ENCODE measurements around the gene BCKDK. TPM values are rescaled to one million over a fixed set of nuclear protein-coding genes. Genes with fewer than 3 reads are reported as not detected.
"Not testable (repeated sequence)": the region's sequence is repeated elsewhere in the genome, so short reads cannot be mapped to it uniquely, and the experiment has no call there.

The BCKDK gene
- total RNA-seq, 1 donor from 2014 or later, result 44.9 TPM

DNA sequence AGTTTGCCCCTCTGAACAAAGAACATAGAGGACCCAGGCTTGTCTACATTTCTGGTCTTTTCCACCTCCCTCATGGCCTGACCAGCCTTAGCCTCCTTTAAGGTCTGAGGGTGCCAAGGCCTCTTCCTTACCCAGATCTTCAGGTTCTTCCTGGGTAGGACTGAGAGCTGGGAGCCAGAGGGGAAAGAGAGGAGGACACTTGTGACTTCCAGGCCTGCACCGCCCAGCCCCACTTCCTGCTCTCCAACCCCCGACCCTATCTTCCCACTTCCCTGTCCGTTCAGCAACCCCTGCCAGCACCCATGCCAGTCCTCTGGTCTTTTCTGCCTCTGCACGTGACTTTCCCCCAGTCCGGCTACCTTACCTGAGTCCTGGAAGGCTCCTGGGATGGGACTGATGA is 41.1 kb downstream of the BCKDK start:
- Histone ChIP-seq H3K36me3 (ENCODE audit: insufficient read depth, low read length) (no peaks in the 10 kb centered on the region), H3K4me1 (ENCODE audit: insufficient read depth, low read length) (no peaks in the 10 kb centered on the region), H3K4me3 (ENCODE audit: insufficient read depth, low read depth, low read length) (no peak overlapping the region), H4K20me1 (ENCODE audit: insufficient read depth, low read length) (no peaks in the 10 kb centered on the region), H3K27me3 (ENCODE audit: insufficient read depth, low read length) (peaks cover 30% of the 10 kb centered on the region), H3K27ac (ENCODE audit: low read depth, low read length) (no peak overlapping the region), H3K79me2 (ENCODE audit: insufficient read depth, low read length) (no peaks in the 10 kb centered on the region), H3K9me3 (ENCODE audit: insufficient read depth, low read depth, low read length) (no peaks in the 10 kb centered on the region), H3K4me2 (ENCODE audit: low read length) (no peak overlapping the region), H3K9ac (ENCODE audit: low read length) (no peak overlapping the region), H2AFZ (ENCODE audit: low read depth, low read length) (no peak overlapping the region)
- H3K36me3 Mint-ChIP-seq (ENCODE audit: low read depth, unreplicated experiment), result no peaks in the 10 kb centered on the region
- peaks cover 5% of the 10 kb centered on the region for H3K9me3 Mint-ChIP-seq (ENCODE audit: unreplicated experiment)
- TF ChIP-seq, protein P1, sequence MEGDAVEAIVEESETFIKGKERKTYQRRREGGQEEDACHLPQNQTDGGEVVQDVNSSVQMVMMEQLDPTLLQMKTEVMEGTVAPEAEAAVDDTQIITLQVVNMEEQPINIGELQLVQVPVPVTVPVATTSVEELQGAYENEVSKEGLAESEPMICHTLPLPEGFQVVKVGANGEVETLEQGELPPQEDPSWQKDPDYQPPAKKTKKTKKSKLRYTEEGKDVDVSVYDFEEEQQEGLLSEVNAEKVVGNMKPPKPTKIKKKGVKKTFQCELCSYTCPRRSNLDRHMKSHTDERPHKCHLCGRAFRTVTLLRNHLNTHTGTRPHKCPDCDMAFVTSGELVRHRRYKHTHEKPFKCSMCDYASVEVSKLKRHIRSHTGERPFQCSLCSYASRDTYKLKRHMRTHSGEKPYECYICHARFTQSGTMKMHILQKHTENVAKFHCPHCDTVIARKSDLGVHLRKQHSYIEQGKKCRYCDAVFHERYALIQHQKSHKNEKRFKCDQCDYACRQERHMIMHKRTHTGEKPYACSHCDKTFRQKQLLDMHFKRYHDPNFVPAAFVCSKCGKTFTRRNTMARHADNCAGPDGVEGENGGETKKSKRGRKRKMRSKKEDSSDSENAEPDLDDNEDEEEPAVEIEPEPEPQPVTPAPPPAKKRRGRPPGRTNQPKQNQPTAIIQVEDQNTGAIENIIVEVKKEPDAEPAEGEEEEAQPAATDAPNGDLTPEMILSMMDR (IDR thresholded peaks at IDR 0.05; ENCODE audit: insufficient read depth, low read depth, low read length), result no peak
- TF ChIP-seq EZH2 (IDR thresholded peaks at IDR 0.05; ENCODE audit: insufficient read depth, low read length), result no peak
- H3K4me3 Mint-ChIP-seq (ENCODE audit: unreplicated experiment), result no peak overlapping the region
- H3K27me3 Mint-ChIP-seq (ENCODE audit: low read depth, unreplicated experiment), result peaks cover 25% of the 10 kb centered on the region
- no peak for FAIRE-seq
- H3K4me1 Mint-ChIP-seq (ENCODE audit: low read depth, unreplicated experiment), result no peaks in the 10 kb centered on the region
- no peak for DNase-seq (ENCODE audit: low read depth)
- no peak overlapping the region for H3K27ac Mint-ChIP-seq (ENCODE audit: unreplicated experiment)

DNA sequence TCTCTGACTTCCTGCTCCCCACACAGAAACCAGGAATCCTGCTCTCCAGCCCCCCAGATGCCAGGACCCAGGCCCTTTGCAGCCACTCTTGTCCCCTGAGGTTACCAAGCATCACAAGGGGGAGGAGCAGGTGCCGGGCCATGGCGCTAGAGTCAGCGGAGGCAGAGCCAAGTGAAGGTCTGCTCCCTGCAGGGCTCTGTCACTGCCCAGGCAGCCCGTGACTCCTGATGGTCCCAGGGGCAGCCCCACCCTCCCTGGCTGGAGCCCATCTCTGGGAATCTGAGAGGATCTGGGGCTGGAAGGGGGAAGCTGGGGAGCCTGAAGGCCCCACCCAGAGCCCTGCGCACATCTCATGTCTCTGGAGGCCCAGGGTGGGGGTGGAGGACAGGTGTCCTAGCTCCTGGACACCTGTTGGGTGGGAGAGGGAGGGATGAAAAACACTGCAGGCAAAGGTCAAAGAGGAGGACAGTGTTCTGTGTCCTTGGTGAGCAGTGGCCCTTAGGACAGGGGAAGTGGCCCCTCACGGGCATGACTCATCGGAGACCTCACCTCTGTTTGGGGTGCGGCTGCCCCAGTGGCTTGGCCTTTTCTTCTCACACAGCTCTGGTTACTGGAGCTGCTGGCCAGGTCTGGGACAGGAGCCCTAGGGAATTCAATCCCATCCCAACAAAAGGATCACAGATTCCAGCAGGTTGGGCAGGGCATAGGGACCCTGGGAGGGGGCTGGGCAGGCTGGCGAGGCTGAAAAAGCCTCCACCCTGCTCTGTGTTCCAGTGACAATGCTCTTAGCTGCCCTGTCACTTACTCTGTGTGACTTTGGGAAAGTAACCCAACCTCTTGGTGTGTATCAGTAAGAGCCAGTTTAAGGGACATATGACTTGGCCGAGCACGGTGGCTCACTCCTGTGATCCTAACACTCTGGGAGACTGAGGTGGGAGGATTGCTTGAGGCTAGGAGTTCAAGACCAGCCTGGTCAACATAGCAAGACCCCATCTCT is 42.0 kb downstream of the BCKDK start, which contains the start of gene PRSS36:
Gene PRSS36 (minus strand): TSS at position 173 of the 997 bp plus-strand sequence. CDS start 31 bp downstream, at position 142.
- no peaks in the 10 kb centered on the region for H3K36me3 ChIP-seq (ENCODE audit: insufficient read depth, low read length)
- no peak within 1 kb of the TSS for H2AFZ ChIP-seq (ENCODE audit: low read depth, low read length)
- no peaks in the 10 kb centered on the region for H3K9me3 ChIP-seq (ENCODE audit: insufficient read depth, low read depth, low read length)
- H3K4me3 ChIP-seq (ENCODE audit: insufficient read depth, low read depth, low read length), result no peak within 1 kb of the TSS
- peaks cover 5% of the 10 kb centered on the region for H3K9me3 Mint-ChIP-seq (ENCODE audit: unreplicated experiment)
- H3K79me2 ChIP-seq (ENCODE audit: insufficient read depth, low read length), result no peaks in the 10 kb centered on the region
- no peak within 1 kb of the TSS for H3K4me3 Mint-ChIP-seq (ENCODE audit: unreplicated experiment)
- no peaks in the 10 kb centered on the region for H3K4me1 ChIP-seq (ENCODE audit: insufficient read depth, low read length)
- no peaks in the 10 kb centered on the region for H3K4me1 Mint-ChIP-seq (ENCODE audit: low read depth, unreplicated experiment)
- TF ChIP-seq EZH2 (IDR thresholded peaks at IDR 0.05; ENCODE audit: insufficient read depth, low read length), result no peak
- TF ChIP-seq, protein P1 (IDR thresholded peaks at IDR 0.05; ENCODE audit: insufficient read depth, low read depth, low read length), result no peak
- H3K4me2 ChIP-seq (ENCODE audit: low read length), result no peak within 1 kb of the TSS
- no peak for FAIRE-seq
- DNase-seq (ENCODE audit: low read depth), result no peak
- no peak within 1 kb of the TSS for H3K9ac ChIP-seq (ENCODE audit: low read length)
- no peak within 1 kb of the TSS for H3K27ac ChIP-seq (ENCODE audit: low read depth, low read length)
- H3K27me3 Mint-ChIP-seq (ENCODE audit: low read depth, unreplicated experiment), result peaks cover 25% of the 10 kb centered on the region
- no peaks in the 10 kb centered on the region for H3K36me3 Mint-ChIP-seq (ENCODE audit: low read depth, unreplicated experiment)
- peak within 1 kb of the TSS; percentile 34 for H3K27ac Mint-ChIP-seq (ENCODE audit: unreplicated experiment)
- H4K20me1 ChIP-seq (ENCODE audit: insufficient read depth, low read length), result no peaks in the 10 kb centered on the region
- peaks cover 31% of the 10 kb centered on the region for H3K27me3 ChIP-seq (ENCODE audit: insufficient read depth, low read length)

DNA sequence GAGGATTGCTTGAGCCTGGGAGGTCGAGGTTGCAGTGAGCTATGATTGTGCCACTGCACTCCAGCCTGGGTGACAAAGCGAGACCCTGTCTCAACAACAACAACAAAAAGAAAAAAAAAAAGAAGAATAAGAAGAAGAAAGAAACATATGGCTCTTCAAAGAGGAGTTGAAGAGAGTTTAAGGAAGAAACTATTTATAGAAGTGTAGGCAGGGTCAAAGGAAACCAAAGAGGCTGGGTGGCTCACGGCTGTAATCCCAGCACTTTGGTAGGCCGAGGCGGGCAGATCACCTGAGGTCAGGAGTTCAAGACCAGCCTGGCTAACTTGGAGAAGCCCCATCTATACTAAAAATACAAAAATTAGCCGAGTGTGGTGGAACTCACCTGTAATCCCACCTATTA is 42.8 kb downstream of the BCKDK start:
- FAIRE-seq; H3K36me3 Mint-ChIP-seq (ENCODE audit: low read depth, unreplicated experiment); H3K79me2 ChIP-seq (ENCODE audit: insufficient read depth, low read length); H3K36me3 ChIP-seq (ENCODE audit: insufficient read depth, low read length); H4K20me1 ChIP-seq (ENCODE audit: insufficient read depth, low read length); H3K4me3 ChIP-seq (ENCODE audit: insufficient read depth, low read depth, low read length); H3K27ac Mint-ChIP-seq (ENCODE audit: unreplicated experiment); H3K27ac ChIP-seq (ENCODE audit: low read depth, low read length); H3K4me1 ChIP-seq (ENCODE audit: insufficient read depth, low read length); DNase-seq (ENCODE audit: low read depth); H3K4me1 Mint-ChIP-seq (ENCODE audit: low read depth, unreplicated experiment); H3K9me3 ChIP-seq (ENCODE audit: insufficient read depth, low read depth, low read length); H3K4me3 Mint-ChIP-seq (ENCODE audit: unreplicated experiment); H3K9ac ChIP-seq (ENCODE audit: low read length); H2AFZ ChIP-seq (ENCODE audit: low read depth, low read length); H3K4me2 ChIP-seq (ENCODE audit: low read length); H3K9me3 Mint-ChIP-seq (ENCODE audit: unreplicated experiment): not testable (repeated sequence)
- H3K27me3 ChIP-seq (ENCODE audit: insufficient read depth, low read length), result peaks cover 26% of the 10 kb centered on the region
- peaks cover 24% of the 10 kb centered on the region for H3K27me3 Mint-ChIP-seq (ENCODE audit: low read depth, unreplicated experiment)

All from astrocyte (in vitro differentiated cells and primary cell).